ENCODE measurements around the gene MKX.

GRCh38 chr10:27794157-27794556 is 48.5 kb upstream of the MKX start:
- TF ChIP-seq CTCF (IDR thresholded peaks at IDR 0.05; ENCODE audit: extremely low read depth in 1 of 2, insufficient read depth in 1 of 2, low read depth in 1 of 2, low read length in 2 of 2) (no peak), POLR2A (IDR thresholded peaks at IDR 0.05; ENCODE audit: low read depth, low read length) (no peak)

Measured in endothelial cell of umbilical vein (primary cell).